CD4-positive, CD25-positive, alpha-beta regulatory T cell (primary cell): ENCODE measurements around the gene POLA1. TPM values are rescaled to one million over a fixed set of nuclear protein-coding genes. Genes with fewer than 3 reads are reported as not detected.

Source experiments
- ATAC-seq, 2 donors: fragments of 150-1000 bp; cut with Tn5 transposase; one replicate each; pipeline ENCODE4 v1.10.0; 2021; ENCODE audit warnings: low read depth in 2 of 2, moderate number of reproducible peaks in 2 of 2, moderate library complexity in 1 of 2
- DNase-seq, 3 donors: peaks; one replicate each; pipeline versions ENCODE4 v3.0.0 to v3.0.0-alpha.2; 2012 to 2022; ENCODE audit warnings: mixed read lengths in 1 of 3
- H3K27ac ChIP-seq: one replicate; pipeline ENCODE4 v1.7.0; 2013; ENCODE audit warnings: mild to moderate bottlenecking, low read length; ENCODE audit not compliant: insufficient read depth, poor library complexity, severe bottlenecking
- H3K27me3 ChIP-seq: one replicate; pipeline ENCODE4 v1.7.0; 2013; ENCODE audit warnings: low read length; ENCODE audit not compliant: control insufficient read depth, insufficient read depth
- H3K36me3 ChIP-seq: one replicate; pipeline ENCODE4 v1.7.0; 2013; ENCODE audit warnings: mild to moderate bottlenecking, low read length, moderate library complexity; ENCODE audit not compliant: control insufficient read depth, insufficient read depth
- H3K4me1 ChIP-seq: 2 replicates; pipeline ENCODE4 v1.7.0; 2013; ENCODE audit warnings: mild to moderate bottlenecking, low read length; ENCODE audit not compliant: insufficient read depth, control insufficient read depth, poor library complexity, severe bottlenecking
- H3K4me3 ChIP-seq: one replicate; pipeline ENCODE4 v1.7.0; 2013; ENCODE audit warnings: low read depth, mild to moderate bottlenecking, low read length, moderate library complexity
- H3K9me3 ChIP-seq, 2 experiments: 1 replicate in 1 of 2; 2 replicates in 1 of 2; pipeline ENCODE4 v1.7.0; 2013; ENCODE audit warnings: low read length in 2 of 2, mild to moderate bottlenecking in 1 of 2, moderate library complexity in 1 of 2; ENCODE audit not compliant: control insufficient read depth in 2 of 2
- H3K27ac Mint-ChIP-seq, 3 donors: one replicate each; pipeline ENCODE4 v1.8.0; 2020 to 2022; ENCODE audit warnings: mild to moderate bottlenecking in 3 of 3, mixed read lengths in 3 of 3, moderate library complexity in 2 of 3
- H3K27me3 Mint-ChIP-seq: one replicate; pipeline ENCODE4 v1.8.0; 2022; ENCODE audit warnings: mild to moderate bottlenecking, mixed read lengths
- H3K36me3 Mint-ChIP-seq: one replicate; pipeline ENCODE4 v1.8.0; 2020; ENCODE audit warnings: mixed read lengths
- H3K4me1 Mint-ChIP-seq, 4 donors: one replicate each; pipeline ENCODE4 v1.8.0; 2020 to 2022; ENCODE audit warnings: mixed read lengths in 4 of 4, mild to moderate bottlenecking in 1 of 4
- H3K4me3 Mint-ChIP-seq, 4 donors: one replicate each; pipeline ENCODE4 v1.8.0; 2020 to 2022; ENCODE audit warnings: mild to moderate bottlenecking in 4 of 4, mixed read lengths in 4 of 4, moderate library complexity in 3 of 4
- H3K9me3 Mint-ChIP-seq, 7 donors: one replicate each; pipeline ENCODE4 v1.8.0; 2020 to 2022; ENCODE audit warnings: mixed read lengths in 7 of 7, mild to moderate bottlenecking in 3 of 7, moderate library complexity in 2 of 7
- polyA plus RNA-seq, 4 donors: library from polyadenylated mRNA; unstranded; fragments of 300-500 nt; fragmentation: Illumina TruSeq; gene quantifications; one replicate each; pipeline ENCODE4 v1.2.3, GENCODE V29; 2021
- total RNA-seq: library from RNA; stranded (reverse); gene quantifications from one replicate; pipeline ENCODE4 v1.2.3, GENCODE V29; 2022

POLA1 gene
- total and polyA plus RNA-seq, 5 donors from 2014 or later, result 3.1 to 10.2 (median 4.7) TPM

DNA sequence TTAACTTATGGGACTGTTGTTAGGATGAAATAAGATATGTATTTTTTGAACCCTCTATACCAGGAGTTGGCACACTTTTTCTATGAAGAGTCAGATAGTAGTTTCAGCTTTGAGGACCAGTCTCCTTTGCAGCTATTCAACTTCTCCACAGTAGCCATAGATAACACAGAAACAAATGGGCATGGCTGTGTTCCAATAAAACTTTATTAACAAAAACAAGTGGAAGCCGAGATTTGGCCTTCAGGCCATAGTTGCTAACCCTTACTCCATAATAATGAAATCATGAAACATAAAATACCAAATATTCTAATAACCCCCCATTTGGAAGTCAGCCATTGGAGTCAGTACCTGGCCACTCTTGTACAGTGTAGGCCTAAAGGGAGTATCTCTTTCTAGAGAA is 291.4 kb downstream of the POLA1 start:
- ATAC-seq (no peak), DNase-seq (no peak)
- Mint-ChIP-seq H3K4me3 (no peak overlapping the region), H3K9me3 (no peaks in the 10 kb centered on the region), H3K4me1 (no peaks in the 10 kb centered on the region), H3K36me3 (peaks cover under 1% of the 10 kb centered on the region), H3K27ac (no peak overlapping the region), H3K27me3 (no peaks in the 10 kb centered on the region)
- no peaks in the 10 kb centered on the region for H3K27me3 ChIP-seq
- no peaks in the 10 kb centered on the region for H3K36me3 ChIP-seq
- H3K4me3 ChIP-seq, result no peak overlapping the region
- H3K27ac ChIP-seq, result no peak overlapping the region
- H3K4me1 ChIP-seq, result no peaks in the 10 kb centered on the region
- no peaks in the 10 kb centered on the region for H3K9me3 ChIP-seq

GRCh38 chrX:24987731-24988130 is 294.0 kb downstream of the POLA1 start:
- Mint-ChIP-seq H3K4me3 (no peak overlapping the region), H3K36me3 (peaks cover 6% of the 10 kb centered on the region), H3K9me3 (no peaks in the 10 kb centered on the region), H3K27ac (no peak overlapping the region), H3K27me3 (no peaks in the 10 kb centered on the region), H3K4me1 (no peaks in the 10 kb centered on the region)
- Histone ChIP-seq H3K9me3 (no peaks in the 10 kb centered on the region), H3K27me3 (no peaks in the 10 kb centered on the region), H3K4me1 (no peaks in the 10 kb centered on the region), H3K36me3 (no peaks in the 10 kb centered on the region), H3K4me3 (no peak overlapping the region), H3K27ac (no peak overlapping the region)
- DNase-seq, result no peak
- no peak for ATAC-seq

- Mint-ChIP-seq H3K4me1 (no peaks in the 10 kb centered on the region), H3K4me3 (no peak overlapping the region), H3K27ac (no peak overlapping the region)
Observed at GRCh38 chrX:24988314-24988713, 294.6 kb downstream of the POLA1 start.

GRCh38 chrX:24990535-24990934 is 296.8 kb downstream of the POLA1 start:
- no peaks in the 10 kb centered on the region for H3K36me3 ChIP-seq
- H3K36me3 Mint-ChIP-seq, result peaks cover 6% of the 10 kb centered on the region
- DNase-seq, result no peak
- no peak overlapping the region for H3K27ac Mint-ChIP-seq
- no peaks in the 10 kb centered on the region for H3K9me3 Mint-ChIP-seq
- H3K4me3 ChIP-seq, result no peak overlapping the region
- no peak for ATAC-seq
- no peak overlapping the region for H3K4me3 Mint-ChIP-seq
- H3K27me3 Mint-ChIP-seq, result no peaks in the 10 kb centered on the region
- no peaks in the 10 kb centered on the region for H3K27me3 ChIP-seq
- H3K27ac ChIP-seq, result no peak overlapping the region
- no peaks in the 10 kb centered on the region for H3K4me1 ChIP-seq
- H3K9me3 ChIP-seq, result no peaks in the 10 kb centered on the region
- no peaks in the 10 kb centered on the region for H3K4me1 Mint-ChIP-seq

More at GRCh38 chrX:24988314-24988713, 294.6 kb downstream of the POLA1 start:
- no peak for ATAC-seq
- H3K27ac ChIP-seq, result no peak overlapping the region
- no peaks in the 10 kb centered on the region for H3K9me3 Mint-ChIP-seq
- peaks cover 6% of the 10 kb centered on the region for H3K36me3 Mint-ChIP-seq
- H3K27me3 Mint-ChIP-seq, result no peaks in the 10 kb centered on the region
- H3K4me3 ChIP-seq, result no peak overlapping the region
- H3K36me3 ChIP-seq, result no peaks in the 10 kb centered on the region
- H3K27me3 ChIP-seq, result no peaks in the 10 kb centered on the region
- H3K4me1 ChIP-seq, result no peaks in the 10 kb centered on the region
- no peak for DNase-seq
- no peaks in the 10 kb centered on the region for H3K9me3 ChIP-seq

- Histone ChIP-seq H3K27ac (no peak overlapping the region), H3K36me3 (no peaks in the 10 kb centered on the region), H3K4me3 (no peak overlapping the region), H3K27me3 (no peaks in the 10 kb centered on the region), H3K4me1 (no peaks in the 10 kb centered on the region), H3K9me3 (no peaks in the 10 kb centered on the region)
- H3K4me3 Mint-ChIP-seq, result no peak overlapping the region
- H3K36me3 Mint-ChIP-seq, result peaks cover 6% of the 10 kb centered on the region
- H3K4me1 Mint-ChIP-seq, result no peaks in the 10 kb centered on the region
- no peak overlapping the region for H3K27ac Mint-ChIP-seq
- peaks cover 0 to 2% (median 0%) of the 10 kb centered on the region in 7 donors for H3K9me3 Mint-ChIP-seq
- no peak for ATAC-seq
- H3K27me3 Mint-ChIP-seq, result no peaks in the 10 kb centered on the region
- no peak for DNase-seq
Observed at GRCh38 chrX:24993879-24994278, 300.2 kb downstream of the POLA1 start.

DNA sequence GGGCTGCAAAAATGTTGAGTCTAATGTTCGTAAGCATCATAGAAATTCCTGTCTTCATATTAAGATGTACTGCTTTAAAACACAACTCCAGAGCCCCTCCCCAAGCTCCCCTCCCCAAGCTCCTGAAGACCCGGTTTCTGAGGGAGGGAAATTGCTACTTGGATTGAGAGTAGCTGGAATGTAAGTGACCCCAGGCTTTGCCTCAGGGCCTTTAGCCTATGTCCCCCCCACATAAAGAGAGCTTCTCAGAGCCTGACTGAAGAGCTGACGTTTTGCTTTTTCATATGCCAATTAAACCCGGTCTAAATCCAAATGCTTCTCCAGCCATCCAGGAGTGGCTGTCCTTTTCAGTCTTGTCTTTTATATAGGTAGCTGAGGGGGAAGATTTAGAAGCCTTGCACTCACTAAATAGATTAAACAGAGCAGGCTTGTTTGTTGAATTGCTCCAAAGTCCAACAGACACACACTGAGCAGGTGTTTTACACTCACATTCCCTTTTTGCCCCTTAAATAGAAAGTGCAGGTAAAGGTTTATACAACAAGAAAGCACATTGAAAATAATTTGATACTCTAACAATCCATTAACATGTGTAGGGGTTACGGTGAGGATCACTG is 302.5 kb downstream of the POLA1 start:
- peaks cover 4% of the 10 kb centered on the region for H3K36me3 Mint-ChIP-seq
- no peaks in the 10 kb centered on the region for H3K36me3 ChIP-seq
- H3K27ac ChIP-seq, result no peak overlapping the region
- H3K4me3 ChIP-seq, result no peak overlapping the region
- no peak for DNase-seq
- no peak overlapping the region for H3K4me3 Mint-ChIP-seq
- no peaks in the 10 kb centered on the region for H3K27me3 ChIP-seq
- peaks cover 0 to 2% (median 0%) of the 10 kb centered on the region in 7 donors for H3K9me3 Mint-ChIP-seq
- no peak overlapping the region for H3K27ac Mint-ChIP-seq
- peaks cover 7% of the 10 kb centered on the region for H3K27me3 Mint-ChIP-seq
- H3K9me3 ChIP-seq, result no peaks in the 10 kb centered on the region
- no peaks in the 10 kb centered on the region for H3K4me1 Mint-ChIP-seq
- no peaks in the 10 kb centered on the region for H3K4me1 ChIP-seq
- no peak for ATAC-seq

DNA sequence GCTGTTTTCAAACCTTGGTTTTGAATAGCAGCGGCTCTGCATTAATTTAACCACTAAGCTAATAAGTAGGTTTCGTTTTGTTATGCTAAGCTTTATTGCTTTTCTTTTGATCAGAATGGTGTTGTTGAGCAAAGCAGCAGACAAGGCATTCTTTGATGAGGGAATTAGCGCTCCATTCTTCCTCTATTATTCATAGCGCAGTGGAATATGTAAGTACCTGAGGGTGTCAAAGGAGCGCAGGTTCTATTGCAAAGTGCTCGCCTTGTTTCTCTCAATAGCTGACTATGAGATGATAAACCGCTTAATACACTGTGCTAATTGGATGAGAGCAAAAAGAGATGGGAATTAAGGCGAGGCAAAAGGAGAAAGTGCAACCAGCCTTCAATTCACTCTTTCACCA is 305.8 kb downstream of the POLA1 start:
- Mint-ChIP-seq H3K27ac (peak overlapping the region in 1 of 3 donors; percentile 26), H3K36me3 (peaks cover 4% of the 10 kb centered on the region), H3K27me3 (peaks cover 30% of the 10 kb centered on the region), H3K4me1 (peaks cover 3 to 9% (median 5%) of the 10 kb centered on the region in 4 donors), H3K9me3 (peaks cover 0 to 3% (median 0%) of the 10 kb centered on the region in 7 donors), H3K4me3 (no peak overlapping the region)
- Histone ChIP-seq H3K4me3 (no peak overlapping the region), H3K27me3 (no peaks in the 10 kb centered on the region), H3K9me3 (no peaks in the 10 kb centered on the region), H3K36me3 (no peaks in the 10 kb centered on the region), H3K27ac (no peak overlapping the region), H3K4me1 (peaks cover 9% of the 10 kb centered on the region)
- ATAC-seq, result no peak
- no peak for DNase-seq
